Sigmoid colon (tissue), 4 donors: Measurements from ENCODE around the gene GTF3C6.

ENCODE experiments used
- CTCF ChIP-seq, 4 experiments: fragments of 450-650 bp in 3 of 4; fragments of 200-600 bp in 1 of 4; IDR thresholded peaks; one replicate each; pipeline ENCODE4 v1.5.1; 2016 to 2019; ENCODE audit warnings: antibody characterized with exemption in 4 of 4, mild to moderate bottlenecking in 3 of 4, moderate library complexity in 2 of 4
- EP300 ChIP-seq, 4 donors: sonication (generic); formaldehyde crosslinking; IDR thresholded peaks; one replicate each; pipeline ENCODE4 v1.6.1; 2017; ENCODE audit warnings: antibody characterized with exemption in 4 of 4
- POLR2A ChIP-seq, 2 donors: fragments of 450-650 bp; IDR thresholded peaks; one replicate each; pipeline ENCODE4 v1.6.1; 2016; ENCODE audit warnings: antibody characterized with exemption in 2 of 2, mild to moderate bottlenecking in 2 of 2, moderate library complexity in 2 of 2
- POLR2AphosphoS5 ChIP-seq, 4 donors: sonication (generic); formaldehyde crosslinking; IDR thresholded peaks; one replicate each; pipeline ENCODE4 v1.6.1; 2017; ENCODE audit warnings: antibody characterized with exemption in 4 of 4

- TF ChIP-seq CTCF (IDR thresholded peaks at IDR 0.05) (peak in 1 of 4 experiments; percentile 12), POLR2A (IDR thresholded peaks at IDR 0.05) (no peak), POLR2AphosphoS5 (IDR thresholded peaks at IDR 0.05) (no peak), EP300 (IDR thresholded peaks at IDR 0.05) (no peak)
These were observed 41.2 kb downstream of the GTF3C6 start for GRCh38 chr6:110999634-111000270.
